ENCODE data around the gene ORC3.
"Not testable (repeated sequence)": the region's sequence is repeated elsewhere in the genome, so short reads cannot be mapped to it uniquely, and the experiment has no call there.

The ORC3 gene

DNA sequence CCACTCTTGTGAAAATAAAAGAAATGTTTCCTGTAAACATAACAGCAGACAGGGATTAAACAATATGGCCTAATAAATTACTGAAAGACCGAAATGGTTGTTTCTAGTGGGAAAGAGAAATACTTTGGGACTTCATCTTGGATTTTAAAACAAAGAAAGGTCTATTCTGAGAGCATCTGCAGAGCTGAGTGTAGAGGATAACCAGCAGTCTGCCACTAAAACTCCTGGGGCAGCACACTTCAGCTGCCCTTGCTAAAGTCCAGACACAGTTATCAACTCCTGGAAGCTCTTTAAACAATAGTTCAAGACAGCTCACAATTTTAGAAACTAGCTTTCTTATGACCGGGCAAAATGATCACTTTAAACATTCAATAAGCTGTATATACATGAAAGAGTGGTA lies 73.5 kb downstream of the ORC3 start:
- DNase-seq, result no peak

GRCh38 chr6:87664921-87665485 lies 75.1 kb downstream of the ORC3 start:
- DNase-seq, result no peak

GRCh38 chr6:87667032-87667431 lies 77.1 kb downstream of the ORC3 start:
- DNase-seq, result no peak

DNA sequence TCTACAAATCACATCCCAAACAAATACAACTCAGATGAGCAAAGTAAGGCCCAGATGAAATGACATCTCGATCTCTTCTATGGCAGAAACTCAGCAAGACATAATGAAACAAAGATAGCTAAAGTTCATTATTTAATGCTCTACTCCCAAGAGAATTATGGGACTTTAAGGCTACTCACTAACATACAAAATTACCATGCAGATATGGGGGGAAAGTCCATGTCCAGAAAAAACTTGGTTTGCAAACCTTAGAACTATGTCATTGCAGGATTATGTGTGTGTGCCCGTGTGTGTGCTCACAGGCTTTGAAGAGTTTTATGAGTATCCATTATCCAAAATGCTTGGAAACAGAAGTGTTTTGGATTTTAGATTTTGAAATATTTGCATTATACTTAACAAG lies 78.1 kb downstream of the ORC3 start:
- no peak for DNase-seq

DNA sequence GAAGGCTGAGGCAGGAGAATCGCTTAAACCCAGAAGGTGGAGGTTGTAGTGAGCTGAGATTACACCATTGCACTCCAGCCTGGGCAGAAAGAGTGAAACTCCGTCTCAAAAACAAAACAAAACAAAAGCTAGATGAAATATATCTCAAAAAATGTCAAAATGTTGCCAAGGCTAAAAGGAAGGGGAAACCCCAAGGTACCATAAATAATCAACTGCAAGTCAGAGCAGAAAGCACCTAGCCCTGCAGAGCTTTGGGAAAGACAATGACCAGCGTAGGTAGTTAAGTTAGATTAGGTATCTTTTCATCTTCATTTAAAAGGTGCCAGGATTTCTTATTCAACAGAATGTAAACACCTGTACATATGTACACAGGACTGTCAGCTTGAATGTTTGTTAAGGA lies 79.1 kb downstream of the ORC3 start:
- no peak for DNase-seq

DNA sequence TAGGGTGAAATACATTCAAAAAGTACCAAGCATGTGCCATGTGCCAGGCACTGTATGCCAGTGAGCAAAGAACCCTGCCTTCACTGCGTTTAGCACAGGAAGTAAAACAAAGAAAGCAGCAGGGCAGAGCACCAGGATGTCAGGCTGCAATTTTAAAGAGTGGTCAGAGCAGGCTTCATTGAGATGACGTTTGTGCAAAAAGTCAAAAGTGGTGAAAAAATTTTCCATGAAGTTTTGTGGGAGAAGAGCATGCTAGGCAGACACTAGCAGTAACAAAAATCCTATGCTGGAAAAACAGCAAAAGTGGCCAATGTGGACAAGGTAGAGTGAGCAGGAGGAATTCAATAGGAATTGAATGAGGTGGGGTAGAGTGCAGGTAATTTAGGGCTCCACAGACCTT lies 80.8 kb downstream of the ORC3 start:
- no peak for DNase-seq

DNA sequence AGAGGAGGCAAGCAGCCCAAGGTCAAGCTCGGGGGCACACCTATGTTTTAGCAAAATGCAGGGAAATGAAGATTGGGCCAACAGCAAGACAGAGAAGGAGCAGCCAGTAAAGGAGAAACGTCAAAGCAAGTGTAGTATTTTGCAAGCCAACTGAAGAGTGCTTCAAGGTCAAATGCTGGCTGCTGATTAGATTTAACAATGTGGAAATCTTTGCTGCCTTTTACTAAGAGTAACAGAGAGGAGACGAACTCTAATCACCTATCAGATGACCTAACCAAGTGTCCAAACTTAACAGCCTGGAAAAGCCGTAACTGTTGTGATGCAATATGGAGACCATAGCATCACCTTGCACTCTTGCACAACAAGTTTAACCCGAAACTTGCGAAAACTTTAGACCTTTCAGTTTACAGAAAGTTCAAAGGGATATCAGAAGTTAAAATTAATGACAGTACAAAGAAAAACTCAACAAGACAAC lies 81.7 kb downstream of the ORC3 start:
- DNase-seq, result no peak

- DNase-seq, result no peak
These were observed 82.7 kb downstream of the ORC3 start for GRCh38 chr6:87672641-87673040.

DNA sequence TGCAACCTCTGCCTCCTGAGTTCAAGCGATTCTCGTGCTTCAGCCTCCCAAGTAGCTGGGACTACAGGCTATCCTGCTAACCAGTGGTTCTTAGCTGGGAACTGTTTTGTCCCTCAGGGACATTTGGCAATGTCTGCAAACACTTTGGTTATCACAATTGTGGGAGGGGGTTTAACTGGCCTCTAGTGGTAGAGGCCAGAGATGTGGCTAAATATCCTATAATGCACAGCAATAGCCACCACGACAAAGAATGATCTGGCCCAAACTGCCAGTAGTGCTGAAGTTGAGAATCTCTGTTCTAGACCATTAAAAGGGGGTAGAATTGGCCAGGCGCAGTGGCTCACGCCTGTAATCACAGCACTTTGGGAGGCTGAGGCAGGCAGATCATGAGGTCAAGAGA lies 83.3 kb downstream of the ORC3 start:
- DNase-seq, result no peak

GRCh38 chr6:87674290-87674689 lies 84.4 kb downstream of the ORC3 start:
- DNase-seq, result no peak

GRCh38 chr6:87675004-87675681 lies 85.2 kb downstream of the ORC3 start:
- no peak for DNase-seq

- no peak for DNase-seq
These were observed 92.4 kb downstream of the ORC3 start for GRCh38 chr6:87682310-87682709.

DNA sequence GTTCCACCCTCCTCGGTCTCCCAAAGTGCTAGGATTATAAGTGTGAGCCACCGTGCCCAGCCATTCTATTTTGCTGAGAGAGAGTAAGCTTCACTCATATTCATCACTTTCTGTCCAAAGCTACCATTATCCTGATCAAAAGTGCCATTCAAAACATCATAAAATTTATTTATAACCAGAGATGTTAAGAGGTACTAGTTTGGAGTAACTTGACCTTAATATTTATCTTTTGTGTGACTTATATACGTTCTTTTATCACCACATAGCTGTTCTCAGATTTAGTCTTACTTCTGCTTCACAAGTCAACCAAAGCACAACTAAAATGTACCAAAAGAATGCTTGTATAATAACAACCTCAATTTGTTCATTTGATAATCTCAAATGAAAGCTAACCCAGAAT lies 94.0 kb downstream of the ORC3 start:
- no peak for DNase-seq

DNA sequence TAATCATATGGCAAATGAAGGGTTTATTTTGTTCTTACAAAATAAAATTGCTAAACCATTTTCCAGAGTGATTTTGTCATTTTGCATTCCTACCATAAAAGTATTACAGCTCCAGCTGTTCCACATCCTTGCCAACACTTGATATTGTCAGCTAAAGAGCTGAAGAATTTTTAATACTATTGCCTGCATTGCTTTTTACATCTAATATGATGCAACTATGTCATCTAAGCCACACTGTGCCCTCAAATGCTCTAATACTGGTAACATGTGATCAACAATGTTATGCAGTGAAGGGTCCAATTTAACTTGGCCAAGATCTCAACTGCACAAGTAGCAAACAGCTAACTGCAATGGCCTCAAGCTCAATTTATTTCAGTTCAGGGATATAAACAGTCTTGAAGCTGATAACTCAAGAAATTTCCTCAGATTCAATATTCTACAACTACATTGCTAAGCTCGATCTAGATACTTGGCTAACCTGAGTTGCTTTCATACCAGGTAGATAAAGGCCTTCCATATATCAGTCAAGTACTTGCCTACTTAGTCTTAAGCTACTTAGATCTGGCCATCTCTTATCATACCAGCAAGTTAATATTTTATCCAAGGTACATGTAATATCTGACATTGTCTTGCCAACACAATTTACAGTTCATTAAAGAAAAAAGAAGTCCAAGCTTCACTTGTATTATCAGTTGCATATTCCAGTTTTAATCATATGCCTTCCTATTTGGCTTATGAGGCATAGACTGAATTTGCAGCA lies 95.1 kb downstream of the ORC3 start:
- no peak for DNase-seq

DNA sequence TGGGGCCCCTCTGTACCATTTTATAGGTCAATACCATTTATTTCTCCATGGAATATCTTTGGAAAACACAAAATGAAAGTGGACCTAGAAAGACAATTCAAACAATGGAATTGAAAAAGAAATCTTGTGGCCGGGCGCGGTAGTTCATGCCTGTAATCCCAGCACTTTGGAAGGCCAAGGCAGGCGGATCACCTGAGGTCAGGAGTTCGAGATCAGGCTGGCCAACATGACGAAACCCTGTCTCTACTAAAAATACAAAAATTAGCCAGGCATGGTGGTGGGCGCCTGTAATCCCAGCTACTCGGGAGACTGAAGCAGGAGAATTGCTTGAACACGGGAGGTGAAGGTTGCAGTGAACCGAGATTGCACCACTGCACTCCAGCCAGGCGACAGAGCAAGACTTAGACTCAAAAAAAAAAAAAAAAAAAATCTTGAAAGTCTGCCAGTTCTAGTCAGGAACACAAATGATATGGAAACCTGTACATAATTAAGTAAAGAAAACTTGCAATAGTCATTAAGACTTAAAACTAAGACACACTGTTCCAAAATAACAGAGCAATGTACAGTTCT lies 96.8 kb downstream of the ORC3 start:
- not testable (repeated sequence) for DNase-seq

- DNase-seq, result no peak
These were observed 97.4 kb downstream of the ORC3 start for GRCh38 chr6:87687296-87687695.

- DNase-seq, result not testable (repeated sequence)
These were observed 98.0 kb downstream of the ORC3 start for GRCh38 chr6:87687893-87688292.

- peak; percentile 47 to 58 for DNase-seq
These were observed 100.5 kb downstream of the ORC3 start for GRCh38 chr6:87690441-87690840.

GRCh38 chr6:87692086-87692485 lies 102.2 kb downstream of the ORC3 start:
- no peak for DNase-seq

DNA sequence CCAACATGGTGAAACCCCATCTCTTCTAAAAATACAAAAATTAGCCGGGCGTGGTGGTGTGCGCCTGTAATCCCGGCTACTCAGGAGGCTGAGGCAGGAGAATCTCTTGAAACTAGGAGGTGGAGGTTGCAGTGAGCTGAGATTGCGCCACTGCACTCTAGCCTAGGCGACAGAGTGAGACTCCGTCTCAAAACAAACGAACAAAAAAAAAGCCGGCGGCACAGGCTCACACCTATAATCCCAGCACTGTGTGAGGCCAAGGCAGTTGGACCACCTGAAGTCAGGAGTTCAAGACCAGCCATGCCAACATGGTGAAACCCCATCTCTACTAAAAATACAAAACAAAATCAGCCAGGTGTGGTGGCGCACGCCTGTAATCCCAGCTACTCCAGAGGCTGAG lies 106.9 kb downstream of the ORC3 start:
- DNase-seq, result not testable (repeated sequence)

GRCh38 chr6:87697581-87698546 lies 107.9 kb downstream of the ORC3 start:
- DNase-seq, result peak; percentile 42 to 51

DNA sequence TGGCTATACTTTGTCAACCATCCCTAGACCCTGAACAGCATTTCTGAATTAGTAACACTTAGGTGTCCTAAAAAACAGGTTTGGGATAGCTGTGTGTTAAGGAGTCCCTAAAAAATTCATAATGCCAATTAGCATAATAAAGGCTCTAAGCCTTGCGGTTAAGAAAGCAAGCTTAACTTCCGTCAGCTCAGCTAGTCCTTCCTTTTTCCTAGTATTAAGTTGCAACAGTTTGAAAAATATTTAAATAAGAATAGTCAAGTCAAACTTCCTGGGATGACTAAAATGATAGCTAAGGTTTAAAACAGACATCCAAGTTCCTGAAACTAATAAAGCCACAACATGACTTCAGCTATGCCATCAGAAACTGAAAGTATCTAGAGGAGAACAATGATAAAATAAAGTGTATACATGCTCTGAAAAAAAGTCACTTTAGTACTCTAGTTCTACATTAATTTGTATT lies 108.6 kb downstream of the ORC3 start:
- DNase-seq, result peak; percentile 82 to 91

Measured in inflammatory macrophage treated with lipopolysaccharide for 1 hour (primary cell).